K562 (cell line): ENCODE results near the gene LPIN1. TPM values are rescaled to one million over a fixed set of nuclear protein-coding genes. Genes with fewer than 3 reads are reported as not detected.

ENCODE experiments used
- ATAC-seq: fragments of 200-7000 bp; cut with Tn5 transposase; 3 replicates; pipeline ENCODE4 v1.9.1; 2020; ENCODE audit warnings: moderate library complexity
- BruUV-seq: library from RNA; stranded (reverse); fragments of 400-500 nt; replicated peaks from 2 replicates; lab custom pipeline; 2021; lab: Mats Ljungman, UMichigan
- CTCF ChIA-PET: fragments of 300-600 bp; formaldehyde crosslinking; extraction: SDS; loops from one replicate; lab custom pipeline; 2021; ENCODE audit warnings: low intra/inter-chr PET ratio; lab: Yijun Ruan, JAX
- POLR2A ChIA-PET: fragments of 300-600, 350-650 bp; sonication (Branson Sonifier 250); formaldehyde crosslinking; extraction: SDS; loops from one replicate; lab custom pipeline; 2021; ENCODE audit warnings: antibody characterized with exemption, inconsistent platforms; lab: Yijun Ruan, JAX
- DNase-seq, 4 experiments: peaks; one replicate each; pipeline versions ENCODE4 v3.0.0 to v3.0.0-alpha.2; 2011 to 2018; ENCODE audit warnings: low spot score in 3 of 4, mixed read lengths in 3 of 4; ENCODE audit errors: extremely low read depth in 1 of 4
- FAIRE-seq: peaks from 2 replicates; lab custom pipeline; 2011; peaks lifted over from hg19 to GRCh38; lab: Jason Lieb, UNC
- H2AFZ ChIP-seq: 2 replicates; pipeline ENCODE4 v1.6.0; 2011; ENCODE audit warnings: low read depth, low read length, control low read depth, inconsistent platforms
- H3K27ac ChIP-seq: fragments of 200-600 bp; 3 replicates; pipeline ENCODE4 v1.8.0; 2011; ENCODE audit warnings: low read depth, mild to moderate bottlenecking, control low read depth, inconsistent platforms, low read length, moderate library complexity, mixed read lengths; ENCODE audit errors: extremely low read depth
- H3K27me3 ChIP-seq, 2 experiments: fragments of 300-600 bp in 1 of 2; 2 replicates in 1 of 2; 3 replicates in 1 of 2; pipeline versions ENCODE4 v1.6.0 to v1.8.0; 2011; ENCODE audit warnings: inconsistent platforms in 2 of 2, low read length in 2 of 2, mild to moderate bottlenecking in 1 of 2, mixed read lengths in 1 of 2, moderate library complexity in 1 of 2; ENCODE audit not compliant: control insufficient read depth in 2 of 2, insufficient read depth in 2 of 2
- H3K36me3 ChIP-seq: fragments of 300-600 bp; 3 replicates; pipeline ENCODE4 v1.8.0; 2011; ENCODE audit warnings: mild to moderate bottlenecking, low read length, inconsistent platforms; ENCODE audit not compliant: control insufficient read depth, insufficient read depth
- H3K4me1 ChIP-seq, 2 experiments: fragments of 200-600 bp in 1 of 2; replicated peaks in 1 of 2; 2 replicates in 1 of 2; 3 replicates in 1 of 2; pipeline versions ENCODE4 v1.5.1 to v1.8.0; 2011; ENCODE audit warnings: inconsistent platforms in 2 of 2, low read length in 2 of 2, mild to moderate bottlenecking in 1 of 2, mixed read lengths in 1 of 2, moderate library complexity in 1 of 2; ENCODE audit not compliant: control insufficient read depth in 2 of 2, insufficient read depth in 2 of 2
- H3K4me2 ChIP-seq: 2 replicates; pipeline ENCODE4 v1.6.1; 2011; ENCODE audit warnings: low read length, control low read depth, inconsistent platforms, mixed read lengths; ENCODE audit not compliant: insufficient read depth
- H3K4me3 ChIP-seq: fragments of 200-600 bp; sonication (generic), shearing (Covaris generic); 2 replicates; pipeline ENCODE4 v1.5.1; 2016; ENCODE audit warnings: control low read depth, inconsistent platforms
- H3K79me2 ChIP-seq: fragments of 200-600 bp; 3 replicates; pipeline ENCODE4 v1.8.0; 2011; ENCODE audit warnings: low read length, inconsistent platforms; ENCODE audit not compliant: control insufficient read depth, insufficient read depth
- H3K9ac ChIP-seq, 2 experiments: 2 replicates each; pipeline versions ENCODE4 v1.6.0 to v1.6.1; 2011; ENCODE audit warnings: low read depth in 2 of 2, low read length in 2 of 2, control low read depth in 1 of 2, inconsistent platforms in 1 of 2, mild to moderate bottlenecking in 1 of 2, mixed read lengths in 1 of 2; ENCODE audit not compliant: insufficient read depth in 1 of 2
- H3K9me1 ChIP-seq: one replicate; pipeline ENCODE4 v1.6.0; 2011; ENCODE audit warnings: inconsistent platforms, mild to moderate bottlenecking, low read length, moderate library complexity; ENCODE audit not compliant: control insufficient read depth, insufficient read depth
- H3K9me3 ChIP-seq: replicated peaks from 2 replicates; pipeline ENCODE4 v1.5.1; 2011; ENCODE audit warnings: low read depth, low read length, inconsistent platforms; ENCODE audit not compliant: control insufficient read depth, insufficient read depth
- H4K20me1 ChIP-seq: replicated peaks from 2 replicates; pipeline ENCODE4 v1.6.1; 2011; ENCODE audit warnings: low read length, inconsistent platforms, mixed read lengths; ENCODE audit not compliant: control insufficient read depth, insufficient read depth
- ATF1 ChIP-seq, 2 experiments: fragments of 450-650 bp in 1 of 2; IDR thresholded peaks; 2 replicates each; pipeline ENCODE4 v1.6.1; 2016; ENCODE audit warnings: missing compliant biosample characterization in 1 of 2, missing genetic modification characterization in 1 of 2
- ATF3 ChIP-seq, 2 experiments: fragments of 450-650 bp in 1 of 2; sonication (generic) in 1 of 2; formaldehyde crosslinking in 1 of 2; IDR thresholded peaks in 1 of 2; conservative IDR thresholded peaks in 1 of 2; 2 replicates each; pipeline versions ENCODE4 v1.6.1 to v1.8.1; 2016 to 2023; ENCODE audit warnings: mild to moderate bottlenecking in 2 of 2, moderate library complexity in 2 of 2, inconsistent platforms in 1 of 2, missing genetic modification reagents in 1 of 2
- CHD4 ChIP-seq: fragments of 200-600 bp; sonication (generic); IDR thresholded peaks from 3 replicates; pipeline ENCODE4 v1.6.1; 2012; ENCODE audit warnings: low read depth, mild to moderate bottlenecking, mixed read lengths, low read length, inconsistent platforms; ENCODE audit not compliant: insufficient read depth, insufficient replicate concordance, poor library complexity, severe bottlenecking
- HMG20B ChIP-seq: fragments of 250-450 bp; sonication (Bioruptor Pico); IDR thresholded peaks from 2 replicates; pipeline ENCODE4 v1.5.0; 2021; ENCODE audit warnings: mild to moderate bottlenecking
- IFI16 ChIP-seq: fragments of 250-450 bp; sonication (Bioruptor Pico); IDR thresholded peaks from 2 replicates; pipeline ENCODE4 v2.1.2; 2022; ENCODE audit warnings: mild to moderate bottlenecking, inconsistent platforms
- PHB2 ChIP-seq: fragments of 450-650 bp; IDR thresholded peaks from 2 replicates; pipeline ENCODE4 v1.6.1; 2017; ENCODE audit warnings: low read depth
- RB1 ChIP-seq: fragments of 450-650 bp; IDR thresholded peaks from 2 replicates; pipeline ENCODE4 v1.6.1; 2017; ENCODE audit warnings: low read depth, mild to moderate bottlenecking
- SPI1 ChIP-seq: IDR thresholded peaks from 2 replicates; pipeline ENCODE4 v1.6.1; 2011; ENCODE audit warnings: low read depth, low read length, control low read depth, borderline replicate concordance
- TFAP4 ChIP-seq: sonication (generic); formaldehyde crosslinking; IDR thresholded peaks from 2 replicates; pipeline ENCODE4 v1.8.0; 2022; ENCODE audit warnings: missing genetic modification reagents, mild to moderate bottlenecking, moderate library complexity, borderline replicate concordance
- ZNF133 ChIP-seq: fragments of 250-450 bp; sonication (Bioruptor Pico); IDR thresholded peaks from 2 replicates; pipeline ENCODE4 v1.4.0; 2020; ENCODE audit warnings: mild to moderate bottlenecking
- WGBS: fragments of 100-300 bp; shearing (Covaris generic); methylation state at CpG from one replicate; pipeline ENCODE4 v1.1.6; 2016; ENCODE audit warnings: low coverage, mixed read lengths; ENCODE audit not compliant: insufficient coverage; ENCODE audit errors: missing lambda C conversion rate; 5-methylcytosine and 5-hydroxymethylcytosine counted together
- in situ Hi-C: fragments of 300-500 bp; cut with MboI; formaldehyde crosslinking; loops from 4 replicates; pipeline ENCODE4 v1.15.0; 2018; ENCODE audit warnings: inconsistent platforms, mixed read lengths
- intact Hi-C: fragments of 100-400 bp; cut with micrococcal nuclease; formaldehyde crosslinking; loops from 2 replicates; pipeline ENCODE4 v1.14.2; 2022
- polyA plus RNA-seq, 8 experiments: library from polyadenylated mRNA; depleted of rRNA in 4 of 8; stranded (reverse) in 5 of 8; unstranded in 3 of 8; fragments of >200 nt; fragmentation: Nextera tagmentation in 2 of 8; fragmentation: Illumina TruSeq in 1 of 8; extraction: Ambion mirVana in 2 of 8; extraction: Trizol in 1 of 8; gene quantifications; 2 replicates each; pipeline versions ENCODE4 v1.2.1 to v1.2.3, GENCODE V29; 2011 to 2014; ENCODE audit warnings: inconsistent platforms in 1 of 8, missing spikeins in 1 of 8
- total RNA-seq, 7 experiments: library from RNA; depleted of rRNA in 6 of 7; stranded (reverse); fragments of >200 nt in 6 of 7; fragmentation: Illumina TruSeq in 2 of 7; extraction: Trizol in 2 of 7; gene quantifications; 2 replicates each; pipeline versions ENCODE4 v1.2.1 to v1.2.3, GENCODE V29; 2011 to 2021; ENCODE audit warnings: low replicate concordance in 1 of 7

LPIN1 gene
- total and polyA plus RNA-seq, 9 of the 15 experiments (the other 6 are each of a cell fraction or from before 2014, with no cell fraction given): 9.2 to 84.0 (median 27.8) TPM

GRCh38 chr2:11748861-11749645, 2.6 kb downstream of the LPIN1 start:
- Histone ChIP-seq H3K9me1 (no peaks in the 10 kb centered on the region), H3K4me2 (peak overlapping the region; percentile 97; the same call in 1 of the 2 replicates), H3K4me3 (peak overlapping the region; percentile 68; the same call in 1 of the 2 replicates), H3K27me3 (no peaks in the 10 kb centered on the region), H4K20me1 (peaks cover 31% of the 10 kb centered on the region), H3K9me3 (no peaks in the 10 kb centered on the region), H3K27ac (no peak overlapping the region), H3K36me3 (peaks cover 7% of the 10 kb centered on the region; the same call in 2 of the 3 replicates)
- POLR2A ChIA-PET: interaction anchor here (0.6 to 1.2 kb wide), 5 partner anchors 10 to 380 kb away, joined by 3 to 5 read pairs (median 4); no protein-coding TSS in a partner anchor
- intact Hi-C loops: no loop called here
- ATAC-seq: no peak
- TF ChIP-seq RB1 (no peak), PHB2 (no peak), CHD4 (no peak), HMG20B (CRISPR knock-in tag) (no peak), TFAP4 (no peak), ATF1 (CRISPR knock-in tag; IDR thresholded peaks at IDR 0.05) (no peak), ATF1 (tag; IDR thresholded peaks at IDR 0.05) (0 out of 2 replicates have a peak, but pooled peaks have one; percentile 9), SPI1 (peak; percentile 56), ZNF133 (no peak), ATF3 (IDR thresholded peaks at IDR 0.05) (0 out of 2 replicates have a peak, but pooled peaks have one; percentile 12), ATF3 (CRISPR knock-in tag; conservative IDR thresholded peaks at IDR 0.05) (no peak), IFI16 (CRISPR knock-in tag) (no peak)
- TF ChIP-seq, all 486 proteins: peak for 3
- Histone ChIP-seq H3K4me1 (peaks cover 67 to 72% of the 10 kb centered on the region in 2 experiments), H3K79me2 (peaks cover 73% of the 10 kb centered on the region), H3K9ac (peak overlapping the region in 1 of 2 experiments; percentile 91; a peak in 2 of 4 replicates), H2AFZ (no peak overlapping the region)
- FAIRE-seq (no peak), DNase-seq (no peak)
- CTCF ChIA-PET: no interaction called here
- in situ Hi-C loops: no loop called here
- no TSS peak for BruUV-seq
- WGBS: 64% methylated on average over 13 of the region's 13 CpGs
